ENCODE measurements around the gene FJX1. TPM values are rescaled to one million over a fixed set of nuclear protein-coding genes. Genes with fewer than 3 reads are reported as not detected.

The FJX1 gene
- total RNA-seq, 2 donors from 2014 or later = 11.7 to 17.4 TPM

DNA sequence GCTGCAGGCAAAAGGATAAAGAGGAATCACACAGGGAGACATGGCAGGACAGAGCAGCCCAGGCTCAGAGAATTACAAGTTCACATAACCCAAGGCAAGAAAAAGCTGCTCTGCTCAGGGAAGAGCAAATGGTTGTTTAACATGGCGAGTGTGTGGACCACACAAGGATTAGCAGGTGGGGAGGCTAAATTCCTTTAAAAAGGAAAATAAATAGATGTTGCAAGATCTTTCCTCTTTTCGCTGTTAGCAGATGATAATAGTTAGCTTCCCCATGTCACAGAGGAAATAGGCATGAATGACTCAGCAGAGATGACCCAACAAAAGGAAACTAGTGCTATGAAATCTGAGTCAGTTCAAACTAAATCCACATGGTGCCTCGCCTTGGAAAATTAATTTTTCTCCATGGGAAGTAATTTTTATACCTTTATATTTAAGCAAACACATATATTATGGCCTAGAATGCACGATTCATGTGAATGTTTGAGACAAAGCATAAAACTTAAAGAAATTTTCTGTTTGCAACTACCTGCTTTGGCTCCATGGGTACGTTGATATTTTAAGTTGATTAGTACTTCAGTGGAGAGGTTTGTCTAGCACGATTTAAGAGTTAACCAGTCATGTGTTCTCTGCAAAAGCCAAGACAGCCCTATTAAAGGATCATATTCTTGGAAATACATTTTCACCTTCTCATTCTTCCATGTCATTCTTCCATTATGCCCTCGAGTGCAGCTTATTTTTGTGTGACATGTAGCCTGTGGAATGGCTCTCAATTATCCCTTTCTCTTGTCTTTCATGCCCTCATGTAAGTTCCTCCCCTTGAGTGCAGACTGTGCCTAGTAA is 38.5 kb upstream of the FJX1 start:
- WGBS, 2 experiments (ENCODE audit: insufficient coverage in 1 of 2, insufficient read length in 1 of 2) = 82 to 91% methylated on average over 4 to 7 of the region's 7 CpGs

DNA sequence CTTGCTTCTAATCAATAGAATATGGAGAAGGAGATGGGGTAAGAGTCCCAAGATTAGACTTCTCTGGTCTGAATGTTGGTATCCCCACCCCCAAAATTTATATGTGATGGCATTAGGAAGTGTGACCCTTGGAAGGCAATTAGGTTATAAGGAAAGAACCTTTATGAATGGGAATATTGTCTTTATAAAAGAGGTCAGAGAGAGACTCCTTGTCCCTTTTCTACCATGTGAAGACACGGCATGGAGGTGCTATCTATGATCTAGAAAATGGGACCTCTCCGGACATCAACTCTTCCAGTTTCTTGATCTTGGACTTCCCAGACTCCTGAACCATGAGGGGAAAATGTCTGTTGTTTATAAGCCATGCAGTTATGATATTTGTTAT is 37.9 kb upstream of the FJX1 start:
- H3K27me3 Mint-ChIP-seq (ENCODE audit: insufficient read depth) = peaks cover 4% of the 10 kb centered on the region
- peaks cover 5% of the 10 kb centered on the region for H3K4me1 Mint-ChIP-seq
- WGBS, 2 experiments (ENCODE audit: insufficient coverage in 1 of 2, insufficient read length in 1 of 2) = 96 to 100% methylated on average over 2 of the region's 2 CpGs
- no peak overlapping the region for H3K4me3 ChIP-seq (ENCODE audit: low read length)
- no peaks in the 10 kb centered on the region for H3K4me1 ChIP-seq (ENCODE audit: control insufficient read depth, insufficient read depth, low read length)
- H3K4me3 Mint-ChIP-seq = no peak overlapping the region
- H3K36me3 ChIP-seq (ENCODE audit: control insufficient read depth, insufficient read depth, low read length) = no peaks in the 10 kb centered on the region
- no peak overlapping the region for H3K27ac Mint-ChIP-seq
- TF ChIP-seq, protein P1, sequence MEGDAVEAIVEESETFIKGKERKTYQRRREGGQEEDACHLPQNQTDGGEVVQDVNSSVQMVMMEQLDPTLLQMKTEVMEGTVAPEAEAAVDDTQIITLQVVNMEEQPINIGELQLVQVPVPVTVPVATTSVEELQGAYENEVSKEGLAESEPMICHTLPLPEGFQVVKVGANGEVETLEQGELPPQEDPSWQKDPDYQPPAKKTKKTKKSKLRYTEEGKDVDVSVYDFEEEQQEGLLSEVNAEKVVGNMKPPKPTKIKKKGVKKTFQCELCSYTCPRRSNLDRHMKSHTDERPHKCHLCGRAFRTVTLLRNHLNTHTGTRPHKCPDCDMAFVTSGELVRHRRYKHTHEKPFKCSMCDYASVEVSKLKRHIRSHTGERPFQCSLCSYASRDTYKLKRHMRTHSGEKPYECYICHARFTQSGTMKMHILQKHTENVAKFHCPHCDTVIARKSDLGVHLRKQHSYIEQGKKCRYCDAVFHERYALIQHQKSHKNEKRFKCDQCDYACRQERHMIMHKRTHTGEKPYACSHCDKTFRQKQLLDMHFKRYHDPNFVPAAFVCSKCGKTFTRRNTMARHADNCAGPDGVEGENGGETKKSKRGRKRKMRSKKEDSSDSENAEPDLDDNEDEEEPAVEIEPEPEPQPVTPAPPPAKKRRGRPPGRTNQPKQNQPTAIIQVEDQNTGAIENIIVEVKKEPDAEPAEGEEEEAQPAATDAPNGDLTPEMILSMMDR (conservative IDR thresholded peaks at IDR 0.05) = no peak
- peaks cover 5% of the 10 kb centered on the region for H3K9me3 ChIP-seq (ENCODE audit: control insufficient read depth, low read length)
- no peaks in the 10 kb centered on the region for H3K36me3 Mint-ChIP-seq (ENCODE audit: low read depth)
- no peak overlapping the region for H3K27ac ChIP-seq (ENCODE audit: low read depth, low read length)
- no peaks in the 10 kb centered on the region for H3K27me3 ChIP-seq (ENCODE audit: control insufficient read depth, insufficient read depth, low read length, poor library complexity, severe bottlenecking)
- H3K9me3 Mint-ChIP-seq = peaks cover 3% of the 10 kb centered on the region
- no peak overlapping the region for H3K9ac ChIP-seq (ENCODE audit: extremely low read depth, low read length, poor library complexity, severe bottlenecking)
- no peak for DNase-seq

More for the DNA sequence above, 38.5 kb upstream of the FJX1 start:
- Histone ChIP-seq H3K27me3 (ENCODE audit: control insufficient read depth, insufficient read depth, low read length, poor library complexity, severe bottlenecking) (no peaks in the 10 kb centered on the region), H3K36me3 (ENCODE audit: control insufficient read depth, insufficient read depth, low read length) (no peaks in the 10 kb centered on the region), H3K9ac (ENCODE audit: extremely low read depth, low read length, poor library complexity, severe bottlenecking) (no peak overlapping the region), H3K4me1 (ENCODE audit: control insufficient read depth, insufficient read depth, low read length) (no peaks in the 10 kb centered on the region), H3K9me3 (ENCODE audit: control insufficient read depth, low read length) (peaks cover 12% of the 10 kb centered on the region), H3K4me3 (ENCODE audit: low read length) (no peak overlapping the region), H3K27ac (ENCODE audit: low read depth, low read length) (no peak overlapping the region)
- Mint-ChIP-seq H3K27me3 (ENCODE audit: insufficient read depth) (peaks cover 5% of the 10 kb centered on the region), H3K27ac (no peak overlapping the region), H3K36me3 (ENCODE audit: low read depth) (no peaks in the 10 kb centered on the region), H3K4me3 (no peak overlapping the region), H3K4me1 (peaks cover 3% of the 10 kb centered on the region), H3K9me3 (peaks cover 3% of the 10 kb centered on the region)
- peak; percentile 40 for DNase-seq
- TF ChIP-seq, protein P1 (conservative IDR thresholded peaks at IDR 0.05) = no peak

DNA sequence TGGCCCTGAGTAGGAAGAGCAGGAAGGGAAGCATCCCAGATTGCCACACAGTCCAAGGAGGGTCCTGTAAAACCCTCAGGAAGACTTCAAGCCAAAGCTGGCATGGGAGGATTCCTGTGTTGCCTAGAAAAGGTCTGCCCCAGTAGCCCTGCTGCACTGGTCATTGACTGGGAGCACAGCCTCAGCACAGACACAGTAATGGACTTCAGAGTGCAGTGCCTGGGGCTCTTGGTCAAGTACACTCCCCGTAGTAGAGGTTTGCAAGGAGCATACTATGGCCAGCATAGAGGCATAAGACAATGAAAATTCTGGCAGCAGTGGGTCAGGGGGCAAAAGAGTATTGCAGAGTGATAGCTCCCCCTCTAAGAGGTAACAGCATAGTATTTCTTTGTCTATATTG is 36.2 kb upstream of the FJX1 start:
- Mint-ChIP-seq H3K27ac (no peak overlapping the region), H3K36me3 (ENCODE audit: low read depth) (no peaks in the 10 kb centered on the region), H3K4me3 (no peak overlapping the region), H3K27me3 (ENCODE audit: insufficient read depth) (peaks cover 2% of the 10 kb centered on the region), H3K9me3 (no peaks in the 10 kb centered on the region), H3K4me1 (peaks cover 10% of the 10 kb centered on the region)
- Histone ChIP-seq H3K4me1 (ENCODE audit: control insufficient read depth, insufficient read depth, low read length) (no peaks in the 10 kb centered on the region), H3K9ac (ENCODE audit: extremely low read depth, low read length, poor library complexity, severe bottlenecking) (no peak overlapping the region), H3K4me3 (ENCODE audit: low read length) (no peak overlapping the region), H3K27ac (ENCODE audit: low read depth, low read length) (no peak overlapping the region), H3K27me3 (ENCODE audit: control insufficient read depth, insufficient read depth, low read length, poor library complexity, severe bottlenecking) (no peaks in the 10 kb centered on the region), H3K9me3 (ENCODE audit: control insufficient read depth, low read length) (no peaks in the 10 kb centered on the region), H3K36me3 (ENCODE audit: control insufficient read depth, insufficient read depth, low read length) (no peaks in the 10 kb centered on the region)
- no peak for DNase-seq
- WGBS, 2 experiments (ENCODE audit: insufficient coverage in 1 of 2, insufficient read length in 1 of 2) = 91% methylated on average over 1 of the region's 1 CpG; no CpG with 5 or more reads in 1 of the 2 experiments
- TF ChIP-seq, protein P1 (conservative IDR thresholded peaks at IDR 0.05) = no peak
